Vagina (tissue), 2 donors: ENCODE results near the gene MTMR1. TPM values are rescaled to one million over a fixed set of nuclear protein-coding genes. Genes with fewer than 3 reads are reported as not detected.

Source experiments
- DNase-seq, 2 donors: peaks; one replicate each; pipeline ENCODE4 v3.0.0-alpha.2; 2017; ENCODE audit errors: extremely low spot score in 2 of 2
- H3K27ac ChIP-seq: fragments of 200-600 bp; sonication (generic); one replicate; pipeline ENCODE4 v1.5.1; 2019
- H3K27me3 ChIP-seq: fragments of 200-600 bp; sonication (generic); one replicate; pipeline ENCODE4 v1.5.1; 2019
- H3K36me3 ChIP-seq, 2 donors: fragments of 200-600 bp; sonication (generic); one replicate each; pipeline ENCODE4 v1.5.1; 2017 to 2019
- H3K4me1 ChIP-seq: fragments of 200-600 bp; sonication (generic); one replicate; pipeline ENCODE4 v1.5.1; 2019
- H3K4me3 ChIP-seq, 2 donors: fragments of 200-600 bp; sonication (generic); 1 replicate in 1 of 2; 2 replicates in 1 of 2; pipeline ENCODE4 v1.5.1; 2016 to 2019
- H3K9me3 ChIP-seq: fragments of 200-600 bp; sonication (generic); one replicate; pipeline ENCODE4 v1.5.1; 2019
- POLR2A ChIP-seq, 2 donors: fragments of 450-650 bp; IDR thresholded peaks; one replicate each; pipeline ENCODE4 v1.6.1; 2017; ENCODE audit warnings: antibody characterized with exemption in 2 of 2, mild to moderate bottlenecking in 2 of 2, moderate library complexity in 2 of 2
- POLR2AphosphoS5 ChIP-seq, 2 donors: sonication (generic); formaldehyde crosslinking; IDR thresholded peaks; one replicate each; pipeline ENCODE4 v1.9.0; 2017; ENCODE audit warnings: antibody characterized with exemption in 2 of 2, mild to moderate bottlenecking in 2 of 2, low read depth in 1 of 2; ENCODE audit not compliant: insufficient read depth in 1 of 2
- intact Hi-C: fragments of 100-400 bp; cut with DNase I; formaldehyde crosslinking; loops from one replicate; pipeline ENCODE4 v1.15.1; 2023
- total RNA-seq: library from RNA; depleted of rRNA; stranded (reverse); fragments of >200 nt; gene quantifications from one replicate; pipeline ENCODE4 v1.2.3, GENCODE V29; 2016
- TF ChIP-seq, protein P1 (sequence below), 3 experiments: fragments of 450-650 bp in 2 of 3; fragments of 200-600 bp in 1 of 3; sonication (generic) in 1 of 3; IDR thresholded peaks; one replicate each; pipeline ENCODE4 v1.5.1; 2017 to 2019; ENCODE audit warnings: antibody characterized with exemption in 3 of 3, mild to moderate bottlenecking in 2 of 3, moderate library complexity in 2 of 3

Gene MTMR1
- total RNA-seq, 1 donor from 2014 or later: 22.6 TPM

DNA sequence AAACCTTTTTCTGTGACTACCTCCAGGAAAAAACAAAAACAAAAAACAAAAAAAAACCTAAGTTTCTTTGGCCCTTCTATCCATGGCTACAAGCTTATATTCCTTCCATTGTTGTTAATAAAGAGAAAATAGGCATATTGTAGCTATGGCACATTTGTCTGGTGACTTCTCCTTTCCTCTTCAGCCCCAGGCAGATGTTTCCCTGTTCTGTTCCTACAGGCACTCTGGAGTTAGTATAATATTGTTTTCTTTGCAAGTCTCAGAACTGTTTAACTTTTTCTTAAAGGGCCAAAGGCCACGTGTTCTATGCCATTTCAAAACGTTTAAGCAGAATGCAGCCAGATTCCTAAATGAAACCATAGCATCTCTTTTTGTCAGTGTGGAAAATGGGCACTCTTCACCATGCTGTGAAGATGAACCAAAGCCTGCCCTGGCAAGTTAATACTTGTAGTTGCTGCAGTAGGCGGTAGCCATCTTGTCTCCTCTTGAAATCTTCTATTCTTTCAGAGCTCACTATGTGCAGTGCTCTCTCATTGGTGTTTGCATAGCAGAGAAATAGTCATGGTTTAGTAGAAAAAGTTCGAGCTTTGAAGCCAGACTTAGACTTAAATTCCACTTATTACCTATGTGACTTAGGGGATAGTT is 44.8 kb upstream of the MTMR1 start:
- no peak overlapping the region for H3K27ac ChIP-seq
- intact Hi-C loops: no loop called here
- H3K36me3 ChIP-seq: peaks cover 0 to 6% of the 10 kb centered on the region in 2 donors
- DNase-seq: no peak
- H3K9me3 ChIP-seq: no peaks in the 10 kb centered on the region
- H3K27me3 ChIP-seq: no peaks in the 10 kb centered on the region
- H3K4me3 ChIP-seq: no peak overlapping the region
- H3K4me1 ChIP-seq: no peaks in the 10 kb centered on the region
- TF ChIP-seq, protein P1, sequence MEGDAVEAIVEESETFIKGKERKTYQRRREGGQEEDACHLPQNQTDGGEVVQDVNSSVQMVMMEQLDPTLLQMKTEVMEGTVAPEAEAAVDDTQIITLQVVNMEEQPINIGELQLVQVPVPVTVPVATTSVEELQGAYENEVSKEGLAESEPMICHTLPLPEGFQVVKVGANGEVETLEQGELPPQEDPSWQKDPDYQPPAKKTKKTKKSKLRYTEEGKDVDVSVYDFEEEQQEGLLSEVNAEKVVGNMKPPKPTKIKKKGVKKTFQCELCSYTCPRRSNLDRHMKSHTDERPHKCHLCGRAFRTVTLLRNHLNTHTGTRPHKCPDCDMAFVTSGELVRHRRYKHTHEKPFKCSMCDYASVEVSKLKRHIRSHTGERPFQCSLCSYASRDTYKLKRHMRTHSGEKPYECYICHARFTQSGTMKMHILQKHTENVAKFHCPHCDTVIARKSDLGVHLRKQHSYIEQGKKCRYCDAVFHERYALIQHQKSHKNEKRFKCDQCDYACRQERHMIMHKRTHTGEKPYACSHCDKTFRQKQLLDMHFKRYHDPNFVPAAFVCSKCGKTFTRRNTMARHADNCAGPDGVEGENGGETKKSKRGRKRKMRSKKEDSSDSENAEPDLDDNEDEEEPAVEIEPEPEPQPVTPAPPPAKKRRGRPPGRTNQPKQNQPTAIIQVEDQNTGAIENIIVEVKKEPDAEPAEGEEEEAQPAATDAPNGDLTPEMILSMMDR (IDR thresholded peaks at IDR 0.05): no peak

DNA sequence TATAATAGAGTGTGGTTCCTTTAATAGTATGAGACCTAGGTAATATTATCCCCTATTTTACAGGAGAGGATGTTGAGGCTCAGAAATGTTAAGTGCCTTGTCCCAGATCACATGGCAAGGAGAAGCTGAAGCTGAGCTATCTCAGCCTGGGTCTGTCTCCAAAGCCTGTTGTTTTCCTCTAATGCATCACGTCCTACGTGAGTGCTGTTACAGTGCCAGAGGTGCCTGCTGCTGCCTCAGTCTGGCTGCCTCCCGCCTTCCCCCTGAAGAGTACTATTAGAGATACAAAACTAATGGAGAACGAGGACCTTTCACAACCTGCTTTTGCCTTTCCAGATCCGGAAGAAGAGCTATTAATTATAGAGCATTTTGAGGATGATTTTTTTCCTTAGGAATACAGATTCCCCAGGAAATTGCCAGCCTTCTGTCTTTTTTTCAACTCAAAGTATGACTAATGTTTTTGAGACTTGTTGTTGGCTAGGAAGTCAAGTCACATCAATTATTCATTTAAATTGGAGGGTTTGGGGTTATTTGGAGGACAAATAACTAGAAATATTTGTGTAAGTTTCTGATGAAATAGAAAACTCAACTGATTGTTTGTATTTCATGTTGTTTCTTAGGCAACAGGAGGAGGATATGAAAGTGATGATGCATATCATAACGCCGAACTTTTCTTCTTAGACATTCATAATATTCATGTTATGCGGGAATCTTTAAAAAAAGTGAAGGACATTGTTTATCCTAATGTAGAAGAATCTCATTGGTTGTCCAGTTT is 43.9 kb upstream of the MTMR1 start:
- Histone ChIP-seq H3K27me3 (no peaks in the 10 kb centered on the region), H3K36me3 (peaks cover 0 to 6% of the 10 kb centered on the region in 2 donors), H3K27ac (no peak overlapping the region), H3K9me3 (no peaks in the 10 kb centered on the region), H3K4me1 (no peaks in the 10 kb centered on the region), H3K4me3 (no peak overlapping the region)
- intact Hi-C loops: no loop called here
- TF ChIP-seq, protein P1 (IDR thresholded peaks at IDR 0.05): no peak
- no peak for TF ChIP-seq POLR2AphosphoS5 (IDR thresholded peaks at IDR 0.05; ENCODE audit: insufficient read depth in 1 of 2, low read depth in 1 of 2)
- TF ChIP-seq POLR2A (IDR thresholded peaks at IDR 0.05): no peak
- no peak for DNase-seq

DNA sequence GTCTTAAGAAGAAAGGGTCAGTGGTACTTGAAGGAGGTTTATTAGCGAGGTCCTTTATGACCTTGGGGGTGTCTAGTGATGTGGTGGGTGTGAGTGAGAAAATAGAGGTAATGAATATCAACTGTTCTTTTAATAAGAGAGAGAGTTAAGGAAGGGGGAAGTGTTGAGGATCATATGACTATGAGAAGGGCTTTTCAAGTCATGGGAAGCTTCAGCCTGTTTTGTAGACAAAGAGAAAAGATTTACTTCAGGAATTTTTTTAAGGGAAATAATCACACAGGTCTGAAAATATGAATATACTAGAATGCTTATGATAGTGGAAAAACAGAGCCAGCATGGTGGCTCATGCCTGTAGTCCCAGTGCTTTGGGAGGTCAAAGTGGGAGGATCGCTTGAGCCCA is 41.3 kb upstream of the MTMR1 start:
- H3K9me3 ChIP-seq: no peaks in the 10 kb centered on the region
- H3K36me3 ChIP-seq: no peaks in the 10 kb centered on the region
- no peak overlapping the region for H3K27ac ChIP-seq
- H3K27me3 ChIP-seq: no peaks in the 10 kb centered on the region
- DNase-seq: no peak
- TF ChIP-seq POLR2A (IDR thresholded peaks at IDR 0.05) (no peak), POLR2AphosphoS5 (IDR thresholded peaks at IDR 0.05; ENCODE audit: insufficient read depth in 1 of 2, low read depth in 1 of 2) (no peak)
- TF ChIP-seq, protein P1 (IDR thresholded peaks at IDR 0.05): no peak
- H3K4me3 ChIP-seq: no peak overlapping the region
- intact Hi-C loops: no loop called here
- no peaks in the 10 kb centered on the region for H3K4me1 ChIP-seq

DNA sequence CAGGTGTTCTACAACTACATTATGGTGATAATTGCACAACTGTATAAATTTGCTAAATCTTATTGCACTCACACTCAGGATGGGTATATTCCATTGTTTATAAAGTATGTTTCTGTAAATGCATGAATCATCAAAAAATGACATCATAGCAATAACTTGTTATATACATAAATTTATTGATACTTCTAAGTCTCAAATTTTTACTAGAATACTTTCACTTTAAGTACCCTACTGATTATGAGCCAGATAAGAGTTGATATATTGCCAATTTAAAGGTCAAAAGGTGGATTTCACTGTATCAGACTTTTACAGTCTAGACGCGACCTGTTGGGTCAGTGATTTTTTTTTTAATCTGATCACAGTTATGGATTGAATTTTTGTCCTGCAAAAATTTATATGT is 37.4 kb upstream of the MTMR1 start:
- no peaks in the 10 kb centered on the region for H3K4me1 ChIP-seq
- intact Hi-C loops: no loop called here
- H3K27ac ChIP-seq: no peak overlapping the region
- TF ChIP-seq, protein P1 (IDR thresholded peaks at IDR 0.05): no peak
- TF ChIP-seq POLR2A (IDR thresholded peaks at IDR 0.05): no peak
- no peak for TF ChIP-seq POLR2AphosphoS5 (IDR thresholded peaks at IDR 0.05; ENCODE audit: insufficient read depth in 1 of 2, low read depth in 1 of 2)
- no peak overlapping the region for H3K4me3 ChIP-seq
- H3K27me3 ChIP-seq: no peaks in the 10 kb centered on the region
- H3K9me3 ChIP-seq: no peaks in the 10 kb centered on the region
- peaks cover 0 to 15% of the 10 kb centered on the region in 2 donors for H3K36me3 ChIP-seq
- DNase-seq: no peak

DNA sequence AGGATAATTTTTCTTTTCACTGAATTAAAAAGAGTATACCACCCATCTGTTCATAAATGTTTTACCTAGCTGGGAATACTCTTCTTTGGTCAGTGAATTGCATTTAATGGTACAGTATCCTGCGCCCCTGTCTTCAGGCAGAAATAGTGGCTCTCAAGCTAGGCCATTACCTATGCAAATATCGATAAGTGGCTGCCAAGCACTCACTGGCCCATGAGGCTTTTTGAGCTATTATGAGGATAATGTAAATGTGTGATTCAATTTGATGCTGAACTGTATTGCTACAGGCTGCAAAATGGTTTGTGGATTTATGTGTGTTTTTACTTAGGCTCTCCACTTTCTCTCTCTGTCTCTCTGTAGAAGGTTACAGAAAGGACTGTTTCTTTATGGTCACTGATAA is 30.1 kb upstream of the MTMR1 start:
- H3K9me3 ChIP-seq: no peaks in the 10 kb centered on the region
- no peaks in the 10 kb centered on the region for H3K27me3 ChIP-seq
- peaks cover 0 to 23% of the 10 kb centered on the region in 2 donors for H3K36me3 ChIP-seq
- H3K4me3 ChIP-seq: no peak overlapping the region
- no peaks in the 10 kb centered on the region for H3K4me1 ChIP-seq
- TF ChIP-seq POLR2AphosphoS5 (IDR thresholded peaks at IDR 0.05; ENCODE audit: insufficient read depth in 1 of 2, low read depth in 1 of 2) (no peak), POLR2A (IDR thresholded peaks at IDR 0.05) (no peak)
- TF ChIP-seq, protein P1 (IDR thresholded peaks at IDR 0.05): no peak
- intact Hi-C loops: no loop called here
- DNase-seq: no peak
- H3K27ac ChIP-seq: no peak overlapping the region
